Measurements from ENCODE around the gene CD59.
"Not testable (repeated sequence)": the region's sequence is repeated elsewhere in the genome, so short reads cannot be mapped to it uniquely, and the experiment has no call there.

Gene CD59

GRCh38 chr11:33735271-33736147 is 714 bp downstream of the CD59 start:
- peak overlapping the region; percentile 70 for H3K27ac Mint-ChIP-seq (ENCODE audit: low read depth)
- H3K4me1 Mint-ChIP-seq, result peaks cover 25% of the 10 kb centered on the region
- DNase-seq (ENCODE audit: low spot score in 2 of 2), result peak; percentile 23 to 29
- H3K36me3 Mint-ChIP-seq (ENCODE audit: insufficient read depth), result peaks cover 7% of the 10 kb centered on the region
- ATAC-seq (replicated peaks; ENCODE audit: extremely low read depth, poor library complexity, severe bottlenecking), result peak; percentile 63
- H3K9me3 Mint-ChIP-seq, result no peaks in the 10 kb centered on the region
- no peaks in the 10 kb centered on the region for H3K27me3 Mint-ChIP-seq
- peak overlapping the region; percentile 86 for H3K4me3 Mint-ChIP-seq

- peak overlapping the region; percentile 86 for H3K4me3 Mint-ChIP-seq
- DNase-seq (ENCODE audit: low spot score in 2 of 2) (no peak), ATAC-seq (replicated peaks; ENCODE audit: extremely low read depth, poor library complexity, severe bottlenecking) (no peak)
- no peaks in the 10 kb centered on the region for H3K9me3 Mint-ChIP-seq
- H3K36me3 Mint-ChIP-seq (ENCODE audit: insufficient read depth), result peaks cover 7% of the 10 kb centered on the region
- H3K27ac Mint-ChIP-seq (ENCODE audit: low read depth), result peak overlapping the region; percentile 70
- H3K27me3 Mint-ChIP-seq, result no peaks in the 10 kb centered on the region
- peaks cover 25% of the 10 kb centered on the region for H3K4me1 Mint-ChIP-seq
These were observed 1.6 kb downstream of the CD59 start for GRCh38 chr11:33734441-33735270.

GRCh38 chr11:33733980-33734379 is 2.2 kb downstream of the CD59 start:
- DNase-seq (ENCODE audit: low spot score in 2 of 2) (no peak), ATAC-seq (replicated peaks; ENCODE audit: extremely low read depth, poor library complexity, severe bottlenecking) (no peak)
- Mint-ChIP-seq H3K4me3 (no peak overlapping the region), H3K4me1 (peaks cover 25% of the 10 kb centered on the region), H3K9me3 (no peaks in the 10 kb centered on the region), H3K27ac (ENCODE audit: low read depth) (no peak overlapping the region), H3K27me3 (no peaks in the 10 kb centered on the region), H3K36me3 (ENCODE audit: insufficient read depth) (peaks cover 7% of the 10 kb centered on the region)

- H3K9me3 Mint-ChIP-seq, result no peaks in the 10 kb centered on the region
- no peaks in the 10 kb centered on the region for H3K27me3 Mint-ChIP-seq
- no peak overlapping the region for H3K27ac Mint-ChIP-seq (ENCODE audit: low read depth)
- no peak for ATAC-seq (replicated peaks; ENCODE audit: extremely low read depth, poor library complexity, severe bottlenecking)
- H3K4me1 Mint-ChIP-seq, result peaks cover 32% of the 10 kb centered on the region
- peaks cover 7% of the 10 kb centered on the region for H3K36me3 Mint-ChIP-seq (ENCODE audit: insufficient read depth)
- H3K4me3 Mint-ChIP-seq, result no peak overlapping the region
- no peak for DNase-seq (ENCODE audit: low spot score in 2 of 2)
These were observed 4.3 kb downstream of the CD59 start for GRCh38 chr11:33731723-33732531.

- H3K4me3 Mint-ChIP-seq, result no peak overlapping the region
- H3K27me3 Mint-ChIP-seq, result no peaks in the 10 kb centered on the region
- no peaks in the 10 kb centered on the region for H3K9me3 Mint-ChIP-seq
- H3K4me1 Mint-ChIP-seq, result peaks cover 42% of the 10 kb centered on the region
- peaks cover 2% of the 10 kb centered on the region for H3K36me3 Mint-ChIP-seq (ENCODE audit: insufficient read depth)
- no peak for ATAC-seq (replicated peaks; ENCODE audit: extremely low read depth, poor library complexity, severe bottlenecking)
- no peak overlapping the region for H3K27ac Mint-ChIP-seq (ENCODE audit: low read depth)
- no peak for DNase-seq (ENCODE audit: low spot score in 2 of 2)
These were observed 5.5 kb downstream of the CD59 start for GRCh38 chr11:33730716-33731115.

GRCh38 chr11:33729072-33729664 is 7.1 kb downstream of the CD59 start:
- H3K27ac Mint-ChIP-seq (ENCODE audit: low read depth); H3K9me3 Mint-ChIP-seq; H3K4me3 Mint-ChIP-seq; H3K36me3 Mint-ChIP-seq (ENCODE audit: insufficient read depth); DNase-seq (ENCODE audit: low spot score in 2 of 2); ATAC-seq (replicated peaks; ENCODE audit: extremely low read depth, poor library complexity, severe bottlenecking); H3K27me3 Mint-ChIP-seq: not testable (repeated sequence)
- H3K4me1 Mint-ChIP-seq, result peaks cover 39% of the 10 kb centered on the region

- not testable (repeated sequence) for H3K4me3 Mint-ChIP-seq; H3K9me3 Mint-ChIP-seq; H3K36me3 Mint-ChIP-seq (ENCODE audit: insufficient read depth); DNase-seq (ENCODE audit: low spot score in 2 of 2); ATAC-seq (replicated peaks; ENCODE audit: extremely low read depth, poor library complexity, severe bottlenecking); H3K27ac Mint-ChIP-seq (ENCODE audit: low read depth); H3K27me3 Mint-ChIP-seq
- peaks cover 51% of the 10 kb centered on the region for H3K4me1 Mint-ChIP-seq
These were observed 8.7 kb downstream of the CD59 start for GRCh38 chr11:33727539-33727938.

- Mint-ChIP-seq H3K36me3 (ENCODE audit: insufficient read depth) (peaks cover 7% of the 10 kb centered on the region), H3K27me3 (no peaks in the 10 kb centered on the region), H3K27ac (ENCODE audit: low read depth) (no peak overlapping the region), H3K4me1 (peaks cover 44% of the 10 kb centered on the region), H3K4me3 (no peak overlapping the region), H3K9me3 (no peaks in the 10 kb centered on the region)
- DNase-seq (ENCODE audit: low spot score in 2 of 2) (no peak), ATAC-seq (replicated peaks; ENCODE audit: extremely low read depth, poor library complexity, severe bottlenecking) (no peak)
These were observed 10.7 kb downstream of the CD59 start for GRCh38 chr11:33725496-33725895.

GRCh38 chr11:33724644-33725035 is 11.6 kb downstream of the CD59 start:
- Mint-ChIP-seq H3K4me3 (no peak overlapping the region), H3K27me3 (no peaks in the 10 kb centered on the region), H3K27ac (ENCODE audit: low read depth) (no peak overlapping the region), H3K4me1 (peaks cover 44% of the 10 kb centered on the region), H3K9me3 (no peaks in the 10 kb centered on the region), H3K36me3 (ENCODE audit: insufficient read depth) (peaks cover 8% of the 10 kb centered on the region)
- DNase-seq (ENCODE audit: low spot score in 2 of 2), result no peak
- no peak for ATAC-seq (replicated peaks; ENCODE audit: extremely low read depth, poor library complexity, severe bottlenecking)

GRCh38 chr11:33723238-33723881 is 12.9 kb downstream of the CD59 start:
- H3K4me3 Mint-ChIP-seq, result no peak overlapping the region
- DNase-seq (ENCODE audit: low spot score in 2 of 2) (no peak), ATAC-seq (replicated peaks; ENCODE audit: extremely low read depth, poor library complexity, severe bottlenecking) (no peak)
- peaks cover 13% of the 10 kb centered on the region for H3K36me3 Mint-ChIP-seq (ENCODE audit: insufficient read depth)
- no peaks in the 10 kb centered on the region for H3K9me3 Mint-ChIP-seq
- H3K27me3 Mint-ChIP-seq, result no peaks in the 10 kb centered on the region
- no peak overlapping the region for H3K27ac Mint-ChIP-seq (ENCODE audit: low read depth)
- peaks cover 44% of the 10 kb centered on the region for H3K4me1 Mint-ChIP-seq

GRCh38 chr11:33722590-33723234 is 13.5 kb downstream of the CD59 start:
- Mint-ChIP-seq H3K36me3 (ENCODE audit: insufficient read depth) (peaks cover 14% of the 10 kb centered on the region), H3K27ac (ENCODE audit: low read depth) (peak overlapping the region; percentile 53), H3K4me3 (no peak overlapping the region), H3K4me1 (peaks cover 42% of the 10 kb centered on the region), H3K27me3 (no peaks in the 10 kb centered on the region), H3K9me3 (no peaks in the 10 kb centered on the region)
- ATAC-seq (replicated peaks; ENCODE audit: extremely low read depth, poor library complexity, severe bottlenecking) (no peak), DNase-seq (ENCODE audit: low spot score in 2 of 2) (no peak)

All from central memory CD8-positive, alpha-beta T cell (primary cell).